Duodenal mucosa (tissue), 2 donors: ENCODE measurements around the gene RIT2.

Source experiments
- H3K27ac ChIP-seq: one replicate; pipeline ENCODE4 v1.7.0; 2013; ENCODE audit warnings: low read depth, low read length
- H3K27me3 ChIP-seq, 2 donors: one replicate each; pipeline ENCODE4 v1.7.0; 2013; ENCODE audit warnings: low read length in 2 of 2, control low read depth in 1 of 2; ENCODE audit not compliant: insufficient read depth in 2 of 2, control insufficient read depth in 1 of 2
- H3K36me3 ChIP-seq, 2 donors: one replicate each; pipeline ENCODE4 v1.7.0; 2013; ENCODE audit warnings: low read length in 2 of 2, control low read depth in 1 of 2; ENCODE audit not compliant: insufficient read depth in 2 of 2, control insufficient read depth in 1 of 2
- H3K4me1 ChIP-seq, 2 donors: one replicate each; pipeline ENCODE4 v1.7.0; 2013; ENCODE audit warnings: low read length in 2 of 2, control low read depth in 1 of 2; ENCODE audit not compliant: insufficient read depth in 2 of 2, control insufficient read depth in 1 of 2
- H3K4me3 ChIP-seq, 2 donors: one replicate each; pipeline ENCODE4 v1.7.0; 2013; ENCODE audit warnings: low read length in 2 of 2, low read depth in 1 of 2
- H3K9ac ChIP-seq, 2 donors: one replicate each; pipeline ENCODE4 v1.7.0; 2013; ENCODE audit warnings: low read length in 2 of 2, low read depth in 1 of 2
- H3K9me3 ChIP-seq, 2 donors: one replicate each; pipeline ENCODE4 v1.7.0; 2013; ENCODE audit warnings: low read length in 2 of 2, control low read depth in 1 of 2; ENCODE audit not compliant: control insufficient read depth in 1 of 2

Gene RIT2

GRCh38 chr18:42948831-42949230, 166.7 kb downstream of the RIT2 start:
- Histone ChIP-seq H3K27me3 (no peaks in the 10 kb centered on the region), H3K27ac (no peak overlapping the region), H3K9me3 (no peaks in the 10 kb centered on the region), H3K4me1 (no peaks in the 10 kb centered on the region), H3K4me3 (no peak overlapping the region), H3K9ac (no peak overlapping the region), H3K36me3 (no peaks in the 10 kb centered on the region)

- H3K9me3 ChIP-seq, result no peaks in the 10 kb centered on the region
- H3K9ac ChIP-seq, result no peak overlapping the region
- no peaks in the 10 kb centered on the region for H3K4me1 ChIP-seq
- no peak overlapping the region for H3K4me3 ChIP-seq
- H3K27me3 ChIP-seq, result no peaks in the 10 kb centered on the region
- H3K27ac ChIP-seq, result no peak overlapping the region
- H3K36me3 ChIP-seq, result no peaks in the 10 kb centered on the region
Observed at GRCh38 chr18:42941860-42942259, 173.6 kb downstream of the RIT2 start.

- H3K9ac ChIP-seq, result no peak overlapping the region
- H3K4me1 ChIP-seq, result no peaks in the 10 kb centered on the region
- H3K27me3 ChIP-seq, result no peaks in the 10 kb centered on the region
- no peak overlapping the region for H3K4me3 ChIP-seq
- H3K36me3 ChIP-seq, result no peaks in the 10 kb centered on the region
- no peaks in the 10 kb centered on the region for H3K9me3 ChIP-seq
- no peak overlapping the region for H3K27ac ChIP-seq
Observed at GRCh38 chr18:42941021-42941420, 174.5 kb downstream of the RIT2 start.

GRCh38 chr18:42937436-42937835, 178.0 kb downstream of the RIT2 start:
- Histone ChIP-seq H3K4me1 (no peaks in the 10 kb centered on the region), H3K27me3 (no peaks in the 10 kb centered on the region), H3K27ac (no peak overlapping the region), H3K9ac (no peak overlapping the region), H3K9me3 (no peaks in the 10 kb centered on the region), H3K4me3 (no peak overlapping the region), H3K36me3 (no peaks in the 10 kb centered on the region)

GRCh38 chr18:42936289-42936688, 179.2 kb downstream of the RIT2 start:
- H3K4me3 ChIP-seq, result no peak overlapping the region
- no peaks in the 10 kb centered on the region for H3K27me3 ChIP-seq
- H3K9me3 ChIP-seq, result no peaks in the 10 kb centered on the region
- H3K4me1 ChIP-seq, result no peaks in the 10 kb centered on the region
- H3K9ac ChIP-seq, result no peak overlapping the region
- H3K27ac ChIP-seq, result no peak overlapping the region
- H3K36me3 ChIP-seq, result no peaks in the 10 kb centered on the region

- Histone ChIP-seq H3K27ac (no peak overlapping the region), H3K9ac (no peak overlapping the region)
Observed at GRCh38 chr18:42931491-42931890, 184.0 kb downstream of the RIT2 start.

GRCh38 chr18:42929857-42930256, 185.6 kb downstream of the RIT2 start:
- H3K9ac ChIP-seq, result no peak overlapping the region
- H3K27me3 ChIP-seq, result no peaks in the 10 kb centered on the region
- no peaks in the 10 kb centered on the region for H3K9me3 ChIP-seq
- H3K27ac ChIP-seq, result no peak overlapping the region
- H3K4me1 ChIP-seq, result no peaks in the 10 kb centered on the region
- H3K4me3 ChIP-seq, result no peak overlapping the region
- no peaks in the 10 kb centered on the region for H3K36me3 ChIP-seq

More at GRCh38 chr18:42931491-42931890, 184.0 kb downstream of the RIT2 start:
- Histone ChIP-seq H3K9me3 (no peaks in the 10 kb centered on the region), H3K4me3 (no peak overlapping the region), H3K27me3 (no peaks in the 10 kb centered on the region), H3K4me1 (no peaks in the 10 kb centered on the region), H3K36me3 (no peaks in the 10 kb centered on the region)

GRCh38 chr18:42929181-42929580, 186.3 kb downstream of the RIT2 start:
- Histone ChIP-seq H3K9me3 (no peaks in the 10 kb centered on the region), H3K36me3 (no peaks in the 10 kb centered on the region), H3K9ac (no peak overlapping the region), H3K27ac (no peak overlapping the region), H3K4me3 (no peak overlapping the region), H3K4me1 (no peaks in the 10 kb centered on the region), H3K27me3 (no peaks in the 10 kb centered on the region)

- no peaks in the 10 kb centered on the region for H3K27me3 ChIP-seq
- H3K27ac ChIP-seq, result no peak overlapping the region
- H3K9ac ChIP-seq, result no peak overlapping the region
- no peak overlapping the region for H3K4me3 ChIP-seq
- H3K9me3 ChIP-seq, result no peaks in the 10 kb centered on the region
- no peaks in the 10 kb centered on the region for H3K36me3 ChIP-seq
- H3K4me1 ChIP-seq, result no peaks in the 10 kb centered on the region
Observed at GRCh38 chr18:42925036-42925435, 190.4 kb downstream of the RIT2 start.

GRCh38 chr18:42922363-42922762, 193.1 kb downstream of the RIT2 start:
- no peak overlapping the region for H3K4me3 ChIP-seq
- H3K27ac ChIP-seq, result no peak overlapping the region
- no peaks in the 10 kb centered on the region for H3K4me1 ChIP-seq
- no peak overlapping the region for H3K9ac ChIP-seq
- H3K36me3 ChIP-seq, result no peaks in the 10 kb centered on the region
- no peaks in the 10 kb centered on the region for H3K9me3 ChIP-seq
- no peaks in the 10 kb centered on the region for H3K27me3 ChIP-seq

- H3K4me3 ChIP-seq, result no peak overlapping the region
- H3K4me1 ChIP-seq, result no peaks in the 10 kb centered on the region
- no peaks in the 10 kb centered on the region for H3K9me3 ChIP-seq
- H3K9ac ChIP-seq, result no peak overlapping the region
- H3K27me3 ChIP-seq, result no peaks in the 10 kb centered on the region
- no peak overlapping the region for H3K27ac ChIP-seq
- no peaks in the 10 kb centered on the region for H3K36me3 ChIP-seq
Observed at GRCh38 chr18:42921226-42921737, 194.2 kb downstream of the RIT2 start.
